ENCODE measurements around the gene HEG1. TPM values are rescaled to one million over a fixed set of nuclear protein-coding genes. Genes with fewer than 3 reads are reported as not detected.

HEG1 gene
- polyA plus RNA-seq, 3 donors = 0.28 to 4.2 (median 0.69) TPM

DNA sequence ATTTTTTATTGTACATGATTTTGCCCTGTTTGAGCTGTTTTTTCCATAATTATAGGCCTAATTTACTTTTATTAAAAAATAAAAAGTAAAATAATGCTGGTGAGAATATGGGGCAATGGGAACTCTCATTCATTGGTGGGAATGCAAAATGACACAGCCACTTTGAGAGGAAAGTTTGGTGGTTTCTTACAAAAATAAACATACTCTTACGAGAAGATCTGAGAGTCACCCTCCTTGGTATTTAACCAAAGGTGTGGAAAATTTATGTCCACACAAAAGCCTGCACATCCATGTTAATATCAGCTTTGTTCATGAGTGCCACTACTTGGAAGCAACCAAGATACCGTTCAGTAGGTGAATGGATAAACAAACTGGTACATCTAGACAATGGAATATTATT lies 131.1 kb downstream of the HEG1 start:
- WGBS (ENCODE audit: insufficient coverage) = no CpG with 5 or more reads among the region's 2 CpGs

GRCh38 chr3:124923833-124924232 lies 132.0 kb downstream of the HEG1 start:
- Histone ChIP-seq H3K4me3 (replicated peaks in 1 of 3; ENCODE audit: low read depth in 2 of 3, low read length in 3 of 3) (no peak overlapping the region), H3K4me2 (replicated peaks; ENCODE audit: extremely low read depth, low read length, poor library complexity, severe bottlenecking) (no peak overlapping the region), H3K4me1 (ENCODE audit: control insufficient read depth in 1 of 2, insufficient read depth in 2 of 2, low read length in 2 of 2) (peaks cover 15 to 18% of the 10 kb centered on the region in 2 donors), H3K36me3 (replicated peaks in 1 of 2; ENCODE audit: control insufficient read depth in 1 of 2, insufficient read depth in 2 of 2, low read length in 2 of 2) (no peaks in the 10 kb centered on the region), H3K27ac (ENCODE audit: low read depth in 1 of 2, low read length in 2 of 2) (no peak overlapping the region), H3K9me3 (replicated peaks in 1 of 2; ENCODE audit: control insufficient read depth in 1 of 2, insufficient read depth in 1 of 2, low read length in 2 of 2) (no peaks in the 10 kb centered on the region), H4K20me1 (ENCODE audit: insufficient read depth, low read length) (no peaks in the 10 kb centered on the region), H3K9ac (ENCODE audit: insufficient read depth, low read length, poor library complexity, severe bottlenecking) (no peak overlapping the region), H3K79me2 (ENCODE audit: insufficient read depth, low read length) (no peaks in the 10 kb centered on the region), H2AFZ (ENCODE audit: insufficient read depth, low read depth, low read length, poor library complexity, severe bottlenecking) (no peak overlapping the region), H3K27me3 (ENCODE audit: control insufficient read depth in 2 of 2, insufficient read depth in 2 of 2, low read length in 2 of 2) (no peaks in the 10 kb centered on the region)
- peaks cover 0 to 2% (median 0%) of the 10 kb centered on the region in 3 donors for H3K27me3 Mint-ChIP-seq (ENCODE audit: low read depth in 3 of 3)
- H3K9me3 Mint-ChIP-seq = peaks cover 0 to 2% (median 0%) of the 10 kb centered on the region in 7 donors
- H3K4me3 Mint-ChIP-seq = no peak overlapping the region
- peaks cover 14% of the 10 kb centered on the region for H3K4me1 Mint-ChIP-seq
- H3K36me3 Mint-ChIP-seq = no peaks in the 10 kb centered on the region
- no peak overlapping the region for H3K27ac Mint-ChIP-seq
- TF ChIP-seq CTCF (IDR thresholded peaks at IDR 0.05) = no peak
- intact Hi-C loops (cut with micrococcal nuclease) = loop anchor here in 1 of 2 donors (10.0 kb wide), 1 partner anchor 511 kb away; no protein-coding TSS in a partner anchor
- no peak for DNase-seq

More for the DNA sequence above, 131.1 kb downstream of the HEG1 start:
- Mint-ChIP-seq H3K36me3 (no peaks in the 10 kb centered on the region), H3K27ac (no peak overlapping the region), H3K4me1 (peaks cover 14% of the 10 kb centered on the region), H3K27me3 (ENCODE audit: low read depth in 3 of 3) (peaks cover 0 to 2% (median 0%) of the 10 kb centered on the region in 3 donors), H3K4me3 (no peak overlapping the region), H3K9me3 (peaks cover 0 to 2% (median 0%) of the 10 kb centered on the region in 7 donors)
- Histone ChIP-seq H3K4me3 (replicated peaks in 1 of 3; ENCODE audit: low read depth in 2 of 3, low read length in 3 of 3) (no peak overlapping the region), H3K9ac (ENCODE audit: insufficient read depth, low read length, poor library complexity, severe bottlenecking) (no peak overlapping the region), H3K27me3 (ENCODE audit: control insufficient read depth in 2 of 2, insufficient read depth in 2 of 2, low read length in 2 of 2) (no peaks in the 10 kb centered on the region), H3K27ac (ENCODE audit: low read depth in 1 of 2, low read length in 2 of 2) (no peak overlapping the region), H3K4me1 (ENCODE audit: control insufficient read depth in 1 of 2, insufficient read depth in 2 of 2, low read length in 2 of 2) (peaks cover 15 to 18% of the 10 kb centered on the region in 2 donors), H2AFZ (ENCODE audit: insufficient read depth, low read depth, low read length, poor library complexity, severe bottlenecking) (no peak overlapping the region), H3K36me3 (replicated peaks in 1 of 2; ENCODE audit: control insufficient read depth in 1 of 2, insufficient read depth in 2 of 2, low read length in 2 of 2) (no peaks in the 10 kb centered on the region), H4K20me1 (ENCODE audit: insufficient read depth, low read length) (no peaks in the 10 kb centered on the region), H3K79me2 (ENCODE audit: insufficient read depth, low read length) (no peaks in the 10 kb centered on the region), H3K4me2 (replicated peaks; ENCODE audit: extremely low read depth, low read length, poor library complexity, severe bottlenecking) (no peak overlapping the region), H3K9me3 (replicated peaks in 1 of 2; ENCODE audit: control insufficient read depth in 1 of 2, insufficient read depth in 1 of 2, low read length in 2 of 2) (no peaks in the 10 kb centered on the region)
- no peak for DNase-seq
- intact Hi-C loops (cut with micrococcal nuclease) = loop anchor here (5.0 to 10.0 kb wide), 2 partner anchors 510 to 513 kb away; no protein-coding TSS in a partner anchor
- no peak for TF ChIP-seq CTCF (IDR thresholded peaks at IDR 0.05)

Measured in CD14-positive monocyte (primary cell).